B cell (primary cell): Measurements from ENCODE around the gene SLC37A2. TPM values are rescaled to one million over a fixed set of nuclear protein-coding genes. Genes with fewer than 3 reads are reported as not detected.

Source experiments
- ATAC-seq: fragments of 200-7000 bp; cut with Tn5 transposase; one replicate; pipeline ENCODE4 v1.10.0; 2021; ENCODE audit warnings: low read depth, mild to moderate bottlenecking, moderate number of reproducible peaks, moderate library complexity
- CTCF ChIA-PET: fragments of 350-600 bp; sonication (Branson Sonifier 250); formaldehyde crosslinking; loops from one replicate; lab custom pipeline; 2021; ENCODE audit warnings: antibody characterized with exemption, inconsistent platforms; lab: Charles Lee
- POLR2A ChIA-PET: fragments of 350-600 bp; sonication (Branson Sonifier 250); formaldehyde crosslinking; loops from one replicate; lab custom pipeline; 2021; ENCODE audit warnings: antibody characterized with exemption; lab: Charles Lee
- DNase-seq: peaks from one replicate; pipeline ENCODE4 v3.0.0; 2013
- H2AFZ ChIP-seq: 2 replicates; pipeline ENCODE4 v1.6.1; 2012; ENCODE audit warnings: mild to moderate bottlenecking, low read depth, low read length; ENCODE audit not compliant: insufficient read depth, poor library complexity, severe bottlenecking
- H3K27ac ChIP-seq, 2 donors: 1 replicate in 1 of 2; 2 replicates in 1 of 2; pipeline ENCODE4 v1.5.1; 2012 to 2013; ENCODE audit warnings: low read length in 2 of 2, mild to moderate bottlenecking in 2 of 2, moderate library complexity in 1 of 2
- H3K27me3 ChIP-seq, 4 experiments: fragments of 200-600 bp in 1 of 4; sonication (generic) in 1 of 4; replicated peaks in 1 of 4; 1 replicate in 2 of 4; 2 replicates in 2 of 4; pipeline versions ENCODE4 v1.6.1 to v1.7.0; 2013 to 2016; ENCODE audit warnings: low read length in 3 of 4, mild to moderate bottlenecking in 2 of 4, mixed read lengths in 1 of 4, moderate library complexity in 1 of 4; ENCODE audit not compliant: insufficient read depth in 4 of 4, control insufficient read depth in 3 of 4; ENCODE audit errors: control extremely low read depth in 1 of 4
- H3K36me3 ChIP-seq, 2 experiments: replicated peaks in 1 of 2; 1 replicate in 1 of 2; 2 replicates in 1 of 2; pipeline versions ENCODE4 v1.6.1 to v1.7.1; 2013; ENCODE audit warnings: low read length in 1 of 2; ENCODE audit not compliant: insufficient read depth in 2 of 2, control insufficient read depth in 1 of 2; ENCODE audit errors: control extremely low read depth in 1 of 2, extremely low read depth in 1 of 2
- H3K4me1 ChIP-seq, 2 donors: fragments of 200-600 bp in 1 of 2; sonication (generic) in 1 of 2; 1 replicate in 1 of 2; 2 replicates in 1 of 2; pipeline versions ENCODE4 v1.5.1 to v1.6.1; 2013 to 2017; ENCODE audit warnings: low read length in 2 of 2; ENCODE audit not compliant: control insufficient read depth in 2 of 2, insufficient read depth in 2 of 2
- H3K4me2 ChIP-seq: replicated peaks from 2 replicates; pipeline ENCODE3; 2012; ENCODE audit warnings: mild to moderate bottlenecking, low read depth, low read length; ENCODE audit not compliant: poor library complexity, severe bottlenecking
- H3K4me3 ChIP-seq, 5 experiments: fragments of 200-600 bp in 1 of 5; sonication (generic) in 1 of 5; 1 replicate in 3 of 5; 2 replicates in 2 of 5; pipeline versions ENCODE4 v1.5.1 to v1.7.0; 2011 to 2016; ENCODE audit warnings: low read length in 4 of 5, mild to moderate bottlenecking in 4 of 5, low read depth in 2 of 5, control low read depth in 1 of 5, moderate library complexity in 1 of 5; ENCODE audit not compliant: insufficient read depth in 1 of 5; ENCODE audit errors: control extremely low read depth in 1 of 5, extremely low read depth in 1 of 5
- H3K79me2 ChIP-seq: fragments of 200-600 bp; sonication (generic); one replicate; pipeline ENCODE4 v1.6.0; 2016; ENCODE audit warnings: low read length; ENCODE audit not compliant: control insufficient read depth, insufficient read depth
- H3K9ac ChIP-seq: fragments of 200-600 bp; sonication (generic); 2 replicates; pipeline ENCODE4 v1.6.1; 2017; ENCODE audit warnings: mild to moderate bottlenecking, low read length, moderate library complexity
- H3K9me3 ChIP-seq, 3 donors: one replicate each; pipeline versions ENCODE4 v1.6.1 to v1.7.1; 2013; ENCODE audit warnings: low read length in 2 of 3; ENCODE audit not compliant: control insufficient read depth in 2 of 3, insufficient read depth in 1 of 3; ENCODE audit errors: control extremely low read depth in 1 of 3
- H4K20me1 ChIP-seq: 2 replicates; pipeline ENCODE4 v1.6.0; 2012; ENCODE audit warnings: mild to moderate bottlenecking, low read length; ENCODE audit not compliant: insufficient read depth, control insufficient read depth, poor library complexity, severe bottlenecking
- H3K27ac Mint-ChIP-seq: one replicate; pipeline ENCODE4 v1.8.0; 2021; ENCODE audit warnings: mixed read lengths
- H3K27me3 Mint-ChIP-seq: one replicate; pipeline ENCODE4 v1.8.0; 2021; ENCODE audit warnings: mixed read lengths
- H3K4me1 Mint-ChIP-seq: one replicate; pipeline ENCODE4 v1.8.0; 2021; ENCODE audit warnings: mixed read lengths
- H3K4me3 Mint-ChIP-seq: one replicate; pipeline ENCODE4 v1.8.0; 2021; ENCODE audit warnings: mixed read lengths
- H3K9me3 Mint-ChIP-seq: one replicate; pipeline ENCODE4 v1.8.0; 2022; ENCODE audit warnings: mixed read lengths; ENCODE audit not compliant: insufficient read depth
- CTCF ChIP-seq: fragments of 200-600 bp; IDR thresholded peaks from one replicate; pipeline ENCODE4 v1.8.0; 2022; ENCODE audit warnings: antibody characterized with exemption, mild to moderate bottlenecking
- EZH2 ChIP-seq: IDR thresholded peaks from 2 replicates; pipeline ENCODE4 v1.6.1; 2012; ENCODE audit warnings: borderline replicate concordance, low read depth, mild to moderate bottlenecking, moderate library complexity, low read length; ENCODE audit not compliant: insufficient read depth, poor library complexity, severe bottlenecking
- WGBS: methylation state at CpG from one replicate; pipeline ENCODE4 v1.1.5; 2013; ENCODE audit warnings: missing lambda C conversion rate; ENCODE audit not compliant: insufficient coverage; 5-methylcytosine and 5-hydroxymethylcytosine counted together
- intact Hi-C: fragments of 100-400 bp; cut with micrococcal nuclease; formaldehyde crosslinking; loops from one replicate; pipeline ENCODE4 v1.10.0; 2022
- polyA plus RNA-seq: library from polyadenylated mRNA; depleted of rRNA; stranded (reverse); fragments of >200 nt; gene quantifications from 2 replicates; pipeline ENCODE4 v1.2.3, GENCODE V29; 2012
- total RNA-seq, 2 donors: library from RNA; stranded (reverse); fragments of 120-200 nt in 1 of 2; gene quantifications; 1 replicate in 1 of 2; 2 replicates in 1 of 2; pipeline versions ENCODE4 v1.2.3 to v1.2.4, GENCODE V29; 2013 to 2022

SLC37A2 gene
- total and polyA plus RNA-seq, 2 donors (not counting 1 experiment from before 2014, with no cell fraction given), result 7.6 to 27.0 TPM

GRCh38 chr11:125128450-125128849, 65.3 kb downstream of the SLC37A2 start:
- ATAC-seq, result no peak

More at GRCh38 chr11:125128450-125128849, 65.3 kb downstream of the SLC37A2 start:
- no peak overlapping the region for H3K4me2 ChIP-seq
- CTCF ChIA-PET, result interaction anchor here (7.2 kb wide), 1 partner anchor 12 kb away, joined by 64 read pairs; no protein-coding TSS in a partner anchor
- Mint-ChIP-seq H3K27ac (no peak overlapping the region), H3K4me3 (no peak overlapping the region), H3K27me3 (peaks cover 61% of the 10 kb centered on the region), H3K9me3 (no peaks in the 10 kb centered on the region), H3K4me1 (peaks cover 13% of the 10 kb centered on the region)
- H3K36me3 ChIP-seq, result no peaks in the 10 kb centered on the region
- intact Hi-C loops, result no loop called here
- no peaks in the 10 kb centered on the region for H3K9me3 ChIP-seq
- 90% methylated on average over 2 of the region's 4 CpGs for WGBS
- no peak overlapping the region for H2AFZ ChIP-seq
- peaks cover 0 to 33% (median 5%) of the 10 kb centered on the region in 4 experiments for H3K27me3 ChIP-seq
- no peak overlapping the region for H3K9ac ChIP-seq
- H4K20me1 ChIP-seq, result no peaks in the 10 kb centered on the region
- H3K4me1 ChIP-seq, result peaks cover 9 to 12% of the 10 kb centered on the region in 2 donors
- TF ChIP-seq EZH2 (no peak), CTCF (no peak)
- no peak overlapping the region for H3K27ac ChIP-seq
- no peak for DNase-seq
- no peaks in the 10 kb centered on the region for H3K79me2 ChIP-seq
- no peak overlapping the region for H3K4me3 ChIP-seq
- POLR2A ChIA-PET, result no interaction called here
